H1 (cell line): ENCODE measurements around the gene OMG. TPM values are rescaled to one million over a fixed set of nuclear protein-coding genes. Genes with fewer than 3 reads are reported as not detected.

Experiments used
- CTCF ChIA-PET: fragments of 300-600 bp; sonication (Branson Sonifier 250); formaldehyde crosslinking; loops from one replicate; lab custom pipeline; 2021; ENCODE audit not compliant: partially characterized antibody; lab: Charles Lee
- POLR2A ChIA-PET: fragments of 300-600 bp; sonication (Branson Sonifier 250); formaldehyde crosslinking; loops from one replicate; lab custom pipeline; 2021; ENCODE audit warnings: inconsistent platforms; ENCODE audit not compliant: partially characterized antibody; lab: Charles Lee
- DNase-seq, 2 experiments: peaks; one replicate each; pipeline versions ENCODE4 v3.0.0 to v3.0.0-alpha.2; 2010 to 2022; ENCODE audit warnings: low spot score in 2 of 2, low read depth in 1 of 2, mixed read lengths in 1 of 2
- FAIRE-seq: peaks from 2 replicates; lab custom pipeline; 2011; peaks lifted over from hg19 to GRCh38; lab: Jason Lieb, UNC
- H2AFZ ChIP-seq: 2 replicates; pipeline ENCODE4 v1.8.1; 2012; ENCODE audit warnings: low read length, inconsistent platforms
- H2AK5ac ChIP-seq: 2 replicates; pipeline ENCODE4 v1.6.1; 2013; ENCODE audit warnings: low read depth, low read length
- H2BK120ac ChIP-seq: replicated peaks from 2 replicates; pipeline ENCODE3; 2013; ENCODE audit warnings: low read depth, low read length, inconsistent platforms
- H2BK12ac ChIP-seq: 2 replicates; pipeline ENCODE4 v1.6.1; 2013; ENCODE audit warnings: low read depth, low read length
- H2BK15ac ChIP-seq: 2 replicates; pipeline ENCODE4 v1.6.1; 2013; ENCODE audit warnings: low read length
- H2BK20ac ChIP-seq: 2 replicates; pipeline ENCODE4 v1.6.1; 2013; ENCODE audit warnings: low read length
- H2BK5ac ChIP-seq: 2 replicates; pipeline ENCODE4 v1.6.1; 2013; ENCODE audit warnings: low read depth, low read length
- H3K14ac ChIP-seq: 2 replicates; pipeline ENCODE4 v1.6.1; 2013; ENCODE audit warnings: inconsistent platforms; ENCODE audit not compliant: insufficient read length
- H3K18ac ChIP-seq: 2 replicates; pipeline ENCODE4 v1.6.1; 2013; ENCODE audit warnings: low read length; ENCODE audit errors: extremely low read depth
- H3K23ac ChIP-seq: 2 replicates; pipeline ENCODE4 v1.6.1; 2013; ENCODE audit warnings: inconsistent platforms; ENCODE audit not compliant: insufficient read length
- H3K23me2 ChIP-seq: 2 replicates; pipeline ENCODE4 v1.6.1; 2013; ENCODE audit warnings: low read depth, low read length
- H3K27ac ChIP-seq: 2 replicates; pipeline ENCODE4 v1.6.1; 2011; ENCODE audit warnings: low read depth, low read length, inconsistent platforms
- H3K27me3 ChIP-seq, 4 experiments: replicated peaks in 1 of 4; 1 replicate in 1 of 4; 2 replicates in 3 of 4; pipeline versions ENCODE4 v1.6.1 to v1.8.1; 2011 to 2013; ENCODE audit warnings: low read length in 3 of 4, mild to moderate bottlenecking in 3 of 4, inconsistent platforms in 2 of 4, mixed read lengths in 2 of 4, moderate library complexity in 1 of 4; ENCODE audit not compliant: control insufficient read depth in 3 of 4, insufficient read depth in 3 of 4; ENCODE audit errors: extremely low read depth in 1 of 4
- H3K36me3 ChIP-seq, 4 experiments: 2 replicates each; pipeline versions ENCODE4 v1.6.1 to v1.8.1; 2011 to 2013; ENCODE audit warnings: mild to moderate bottlenecking in 4 of 4, low read length in 3 of 4, moderate library complexity in 2 of 4, control low read depth in 1 of 4, inconsistent platforms in 1 of 4; ENCODE audit not compliant: insufficient read depth in 4 of 4, control insufficient read depth in 2 of 4
- H3K4ac ChIP-seq: replicated peaks from 2 replicates; pipeline ENCODE3; 2013; ENCODE audit warnings: low read length, low read depth, mixed read lengths, inconsistent platforms; ENCODE audit not compliant: insufficient read length
- H3K4me1 ChIP-seq, 4 experiments: replicated peaks in 1 of 4; 1 replicate in 1 of 4; 2 replicates in 3 of 4; pipeline versions ENCODE4 v1.6.1 to v1.8.1; 2011 to 2013; ENCODE audit warnings: low read length in 3 of 4, inconsistent platforms in 2 of 4, mixed read lengths in 1 of 4; ENCODE audit not compliant: insufficient read depth in 4 of 4, control insufficient read depth in 3 of 4
- H3K4me2 ChIP-seq, 2 experiments: 2 replicates each; pipeline versions ENCODE4 v1.6.1 to v1.8.1; 2011 to 2013; ENCODE audit warnings: low read depth in 2 of 2, low read length in 2 of 2, control low read depth in 1 of 2, inconsistent platforms in 1 of 2, mild to moderate bottlenecking in 1 of 2; ENCODE audit not compliant: insufficient read depth in 1 of 2
- H3K4me3 ChIP-seq, 4 experiments: fragments of 200-600, 300-600 bp in 1 of 4; sonication (generic), shearing (Covaris generic), sonication (Bioruptor Twin) in 1 of 4; 2 replicates each; pipeline versions ENCODE4 v1.5.1 to v1.8.1; 2011 to 2016; ENCODE audit warnings: low read length in 4 of 4, low read depth in 3 of 4, control low read depth in 2 of 4, inconsistent platforms in 2 of 4, mild to moderate bottlenecking in 2 of 4, mixed read lengths in 1 of 4, moderate library complexity in 1 of 4; ENCODE audit not compliant: insufficient read depth in 2 of 4; ENCODE audit errors: extremely low read depth in 1 of 4
- H3K56ac ChIP-seq: replicated peaks from 2 replicates; pipeline ENCODE3; 2013; ENCODE audit warnings: low read depth, mild to moderate bottlenecking, mixed read lengths, low read length, inconsistent platforms; ENCODE audit not compliant: insufficient read length
- H3K79me1 ChIP-seq: 2 replicates; pipeline ENCODE4 v1.6.1; 2013; ENCODE audit warnings: low read depth, low read length, control low read depth
- H3K79me2 ChIP-seq, 2 experiments: 2 replicates each; pipeline versions ENCODE4 v1.6.1 to v1.8.1; 2012 to 2013; ENCODE audit warnings: low read length in 2 of 2, mild to moderate bottlenecking in 2 of 2, inconsistent platforms in 1 of 2; ENCODE audit not compliant: insufficient read depth in 2 of 2, control insufficient read depth in 1 of 2
- H3K9ac ChIP-seq, 4 experiments: replicated peaks in 1 of 4; 1 replicate in 1 of 4; 2 replicates in 3 of 4; pipeline versions ENCODE4 v1.6.1 to v1.8.1; 2011 to 2013; ENCODE audit warnings: low read depth in 3 of 4, low read length in 3 of 4, control low read depth in 2 of 4, mild to moderate bottlenecking in 2 of 4, moderate library complexity in 2 of 4, inconsistent platforms in 1 of 4; ENCODE audit errors: extremely low read depth in 1 of 4
- H3K9me3 ChIP-seq, 2 experiments: 2 replicates each; pipeline versions ENCODE4 v1.6.1 to v1.8.1; 2012 to 2013; ENCODE audit warnings: mild to moderate bottlenecking in 2 of 2, moderate library complexity in 2 of 2, control low read depth in 1 of 2, inconsistent platforms in 1 of 2, low read depth in 1 of 2, low read length in 1 of 2, mixed read lengths in 1 of 2; ENCODE audit not compliant: insufficient read depth in 2 of 2
- H4K20me1 ChIP-seq, 2 experiments: replicated peaks in 1 of 2; 2 replicates each; pipeline versions ENCODE3 to v1.8.1; 2011 to 2013; ENCODE audit warnings: inconsistent platforms in 2 of 2, low read length in 2 of 2, mild to moderate bottlenecking in 1 of 2; ENCODE audit not compliant: insufficient read depth in 2 of 2, control insufficient read depth in 1 of 2
- H4K5ac ChIP-seq: 2 replicates; pipeline ENCODE4 v1.6.1; 2013; ENCODE audit warnings: low read length, low read depth, mixed read lengths, inconsistent platforms; ENCODE audit not compliant: insufficient read length
- H4K8ac ChIP-seq: 2 replicates; pipeline ENCODE4 v1.8.0; 2013; ENCODE audit warnings: mild to moderate bottlenecking, moderate library complexity, low read length, inconsistent platforms; ENCODE audit not compliant: insufficient read depth; ENCODE audit errors: extremely low read depth
- H4K91ac ChIP-seq: replicated peaks from 2 replicates; pipeline ENCODE3; 2013; ENCODE audit warnings: low read length, mixed read lengths, inconsistent platforms; ENCODE audit not compliant: insufficient read length
- CREB1 ChIP-seq: IDR thresholded peaks from 2 replicates; pipeline ENCODE4 v1.6.1; 2012; ENCODE audit warnings: inconsistent platforms
- MAFK ChIP-seq: IDR thresholded peaks from 2 replicates; pipeline ENCODE4 v1.6.1; 2012; ENCODE audit warnings: low read depth, mild to moderate bottlenecking, improper control_type of control experiment, low read length
- NANOG ChIP-seq: IDR thresholded peaks from 2 replicates; pipeline ENCODE4 v1.6.1; 2011; ENCODE audit warnings: low read length, low read depth, mild to moderate bottlenecking, inconsistent platforms; ENCODE audit not compliant: insufficient read depth, poor library complexity, severe bottlenecking
- NRF1 ChIP-seq: IDR thresholded peaks from 2 replicates; pipeline ENCODE4 v1.6.1; 2011; ENCODE audit warnings: mild to moderate bottlenecking, low read depth, low read length, improper control_type of control experiment
- RAD21 ChIP-seq, 2 experiments: IDR thresholded peaks in 1 of 2; conservative IDR thresholded peaks in 1 of 2; 2 replicates each; pipeline ENCODE4 v1.6.1; 2011; ENCODE audit warnings: low read depth in 2 of 2, low read length in 2 of 2, improper control_type of control experiment in 1 of 2, inconsistent platforms in 1 of 2, mild to moderate bottlenecking in 1 of 2, moderate library complexity in 1 of 2
- SUZ12 ChIP-seq: fragments of 200-600 bp; sonication (generic); IDR thresholded peaks from 2 replicates; pipeline ENCODE4 v1.6.1; 2012; ENCODE audit warnings: mild to moderate bottlenecking, inconsistent platforms, low read length, moderate library complexity, mixed read lengths
- TAF7 ChIP-seq: optimal IDR thresholded peaks from 2 replicates; pipeline ENCODE3; 2011; ENCODE audit warnings: low read depth, mild to moderate bottlenecking, inconsistent platforms, low read length, moderate library complexity, borderline replicate concordance
- TBP ChIP-seq: IDR thresholded peaks from 2 replicates; pipeline ENCODE4 v1.6.1; 2011; ENCODE audit warnings: low read depth, low read length, improper control_type of control experiment
- YY1 ChIP-seq: IDR thresholded peaks from 2 replicates; pipeline ENCODE4 v1.6.1; 2011; ENCODE audit warnings: low read depth, mild to moderate bottlenecking, low read length
- ZNF274 ChIP-seq: IDR thresholded peaks from 2 replicates; pipeline ENCODE4 v1.7.0; 2012; ENCODE audit warnings: low read length, borderline replicate concordance; ENCODE audit errors: extremely low read depth
- WGBS, 2 experiments: shearing (Covaris generic) in 1 of 2; methylation state at CpG; one replicate each; pipeline versions ENCODE4 v1.1.6 to v1.1.7; 2013 to 2015; ENCODE audit warnings: low lambda C conversion rate in 2 of 2, mixed read lengths in 2 of 2, inconsistent platforms in 1 of 2, low coverage in 1 of 2, missing lambda C conversion rate in 1 of 2; ENCODE audit not compliant: insufficient replicate concordance in 2 of 2, insufficient coverage in 1 of 2, insufficient read length in 1 of 2; ENCODE audit errors: extremely low coverage in 1 of 2, missing lambda C conversion rate in 1 of 2; 5-methylcytosine and 5-hydroxymethylcytosine counted together
- polyA plus RNA-seq, 7 experiments: library from polyadenylated mRNA; depleted of rRNA in 3 of 7; stranded (reverse) in 5 of 7; unstranded in 2 of 7; fragments of >200 nt in 5 of 7; fragments of 200-250 nt in 2 of 7; gene quantifications; 1 replicate in 5 of 7; 2 replicates in 1 of 7; 4 replicates in 1 of 7; pipeline versions ENCODE4 v1.2.1 to v1.2.3, GENCODE V29; 2011 to 2013; ENCODE audit warnings: missing spikeins in 2 of 7, mixed read lengths in 2 of 7
- total RNA-seq: library from RNA; stranded (reverse); fragmentation: NEBNext Ultra II Directional; extraction: Animal tissue kit (Norgen Biotek cat#: 25700); gene quantifications from 2 replicates; pipeline ENCODE4 v1.2.1, GENCODE V29; 2021
- TF ChIP-seq, protein P1 (sequence below): IDR thresholded peaks from 2 replicates; pipeline ENCODE4 v1.6.1; 2011; ENCODE audit warnings: low read depth, mild to moderate bottlenecking, low read length; ENCODE audit not compliant: insufficient read depth

The OMG gene
- total and polyA plus RNA-seq, 2 of the 8 experiments (the other 6 are each of a cell fraction or from before 2014, with no cell fraction given): not detected

DNA sequence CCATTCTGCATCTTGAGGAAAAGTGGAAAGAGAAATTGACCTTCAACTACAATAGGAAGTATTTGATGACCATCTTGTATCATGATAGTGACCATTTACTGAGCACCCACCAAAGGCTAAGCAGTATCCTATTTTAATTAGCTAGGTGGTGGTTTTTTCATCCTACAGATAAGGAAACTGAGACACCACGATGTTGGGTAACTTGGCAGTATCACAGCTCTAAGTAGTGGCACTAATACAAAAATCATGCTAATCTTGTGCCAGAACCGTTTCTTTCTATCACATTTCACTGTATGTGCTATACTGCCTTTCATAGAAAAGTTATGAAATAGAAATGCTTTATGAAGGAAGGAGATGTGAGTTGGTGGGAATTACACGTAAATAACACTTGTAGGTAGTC is 14.5 kb upstream of the OMG start:
- Histone ChIP-seq H3K4me1 (no peaks in the 10 kb centered on the region), H2BK15ac (no peak overlapping the region), H3K79me2 (no peaks in the 10 kb centered on the region), H2BK5ac (no peak overlapping the region), H3K23ac (no peak overlapping the region), H3K36me3 (no peaks in the 10 kb centered on the region), H3K14ac (no peak overlapping the region), H3K79me1 (no peaks in the 10 kb centered on the region), H4K20me1 (no peaks in the 10 kb centered on the region), H3K4ac (no peak overlapping the region), H3K56ac (no peak overlapping the region), H2AFZ (no peak overlapping the region), H2BK120ac (no peak overlapping the region), H3K18ac (no peak overlapping the region), H3K4me2 (no peak overlapping the region), H3K23me2 (no peaks in the 10 kb centered on the region), H4K91ac (no peak overlapping the region), H2BK20ac (no peak overlapping the region), H4K8ac (no peak overlapping the region), H3K4me3 (no peak overlapping the region), H2AK5ac (no peak overlapping the region), H3K9me3 (no peaks in the 10 kb centered on the region), H2BK12ac (no peak overlapping the region), H3K9ac (no peak overlapping the region), H3K27me3 (no peaks in the 10 kb centered on the region), H3K27ac (no peak overlapping the region), H4K5ac (no peak overlapping the region)
- DNase-seq: no peak
- no peak for FAIRE-seq
- TF ChIP-seq, protein P1, sequence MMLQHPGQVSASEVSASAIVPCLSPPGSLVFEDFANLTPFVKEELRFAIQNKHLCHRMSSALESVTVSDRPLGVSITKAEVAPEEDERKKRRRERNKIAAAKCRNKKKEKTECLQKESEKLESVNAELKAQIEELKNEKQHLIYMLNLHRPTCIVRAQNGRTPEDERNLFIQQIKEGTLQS: no peak
- TF ChIP-seq RAD21 (IDR thresholded peaks at IDR 0.05 in 1 of 2, conservative IDR thresholded peaks at IDR 0.05 in 1 of 2; ENCODE audit: low read depth in 2 of 2, low read length in 2 of 2) (no peak), TAF7 (no peak), MAFK (no peak), NANOG (no peak), SUZ12 (no peak), TBP (no peak), NRF1 (no peak), ZNF274 (no peak), CREB1 (no peak), YY1 (no peak)
- WGBS, 2 experiments: 90% methylated on average over 3 of the region's 3 CpGs; no CpG with 5 or more reads in 1 of the 2 experiments
- CTCF ChIA-PET: interaction anchor here (1.1 kb wide), 1 partner anchor 45 kb away, joined by 3 read pairs; no protein-coding TSS in a partner anchor
- POLR2A ChIA-PET: no interaction called here
